CD1c-positive myeloid dendritic cell (primary cell): ENCODE results near the gene MMP24OS.
"Not testable (repeated sequence)": the region's sequence is repeated elsewhere in the genome, so short reads cannot be mapped to it uniquely, and the experiment has no call there.

Experiments
- DNase-seq: peaks from one replicate; pipeline ENCODE4 v3.0.0-alpha.2; 2016; ENCODE audit errors: extremely low spot score

The MMP24OS gene

DNA sequence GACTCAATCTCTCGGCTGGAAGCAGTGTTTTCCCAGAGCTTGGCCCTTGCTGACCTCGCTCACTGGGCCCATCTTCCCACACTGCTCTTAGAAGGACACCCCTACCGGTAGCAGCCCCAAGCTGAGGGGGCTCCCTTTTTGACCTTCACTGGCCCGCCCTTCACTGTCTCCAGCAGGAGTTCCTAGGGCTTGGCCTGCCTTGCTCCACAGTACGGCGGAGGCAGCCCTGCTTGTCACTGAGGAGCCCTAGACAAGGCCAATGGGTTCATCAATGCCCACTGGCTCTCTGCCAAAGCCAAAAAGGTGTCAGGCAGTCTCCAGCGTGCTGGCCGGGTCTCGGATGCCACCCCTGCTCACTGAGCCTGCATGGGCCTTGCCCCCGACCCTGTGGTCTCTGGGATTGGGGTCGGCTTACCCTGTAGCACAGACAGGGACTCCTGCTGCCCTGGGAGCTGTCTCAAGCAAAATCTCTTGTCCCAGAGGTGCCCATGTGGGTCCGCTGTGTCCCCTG is 2.1 kb downstream of the MMP24OS start:
- no peak for DNase-seq

- no peak for DNase-seq
Observed at GRCh38 chr20:35274172-35275092, 3.5 kb downstream of the MMP24OS start.

DNA sequence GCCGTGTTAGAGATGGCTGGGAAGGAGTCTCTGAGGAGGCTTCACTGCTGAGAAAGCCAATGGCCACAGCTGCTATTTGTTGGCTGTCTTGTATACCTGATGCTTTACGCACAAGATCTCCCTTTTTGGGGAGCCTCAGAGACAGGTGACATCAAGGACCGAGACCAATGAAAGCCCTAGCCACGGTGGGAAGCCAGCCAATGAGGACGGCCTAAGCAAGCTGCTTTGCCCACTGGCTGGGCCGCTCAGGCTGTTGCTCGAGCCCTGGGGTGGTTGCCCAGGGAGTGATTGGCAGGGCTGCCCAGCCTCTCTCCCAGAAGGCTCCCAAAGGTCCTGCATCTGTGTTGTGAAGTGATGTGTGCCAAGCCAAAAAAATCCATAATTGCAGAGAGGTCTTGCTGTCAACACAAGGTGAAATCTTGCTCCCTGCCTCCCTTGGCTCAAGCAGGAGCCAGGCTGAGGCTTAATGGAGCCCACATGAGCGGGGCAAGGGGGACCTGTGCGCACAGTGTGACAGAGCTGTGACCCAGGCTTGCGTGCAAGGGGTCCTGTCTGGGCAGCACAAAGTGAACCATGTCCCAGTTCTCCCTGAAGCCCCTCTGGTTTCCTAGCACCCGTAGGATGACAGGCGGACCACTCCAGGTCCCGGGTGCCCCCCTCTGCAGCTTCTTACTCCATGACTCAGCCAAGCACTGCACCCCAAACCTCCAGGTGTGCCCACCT is 4.3 kb downstream of the MMP24OS start:
- DNase-seq: no peak

- DNase-seq: no peak
Observed at GRCh38 chr20:35271904-35272303, 6.0 kb downstream of the MMP24OS start.

- no peak for DNase-seq
Observed at GRCh38 chr20:35271073-35271882, 6.6 kb downstream of the MMP24OS start.

- no peak for DNase-seq
Observed at GRCh38 chr20:35270021-35270902, 7.7 kb downstream of the MMP24OS start.

DNA sequence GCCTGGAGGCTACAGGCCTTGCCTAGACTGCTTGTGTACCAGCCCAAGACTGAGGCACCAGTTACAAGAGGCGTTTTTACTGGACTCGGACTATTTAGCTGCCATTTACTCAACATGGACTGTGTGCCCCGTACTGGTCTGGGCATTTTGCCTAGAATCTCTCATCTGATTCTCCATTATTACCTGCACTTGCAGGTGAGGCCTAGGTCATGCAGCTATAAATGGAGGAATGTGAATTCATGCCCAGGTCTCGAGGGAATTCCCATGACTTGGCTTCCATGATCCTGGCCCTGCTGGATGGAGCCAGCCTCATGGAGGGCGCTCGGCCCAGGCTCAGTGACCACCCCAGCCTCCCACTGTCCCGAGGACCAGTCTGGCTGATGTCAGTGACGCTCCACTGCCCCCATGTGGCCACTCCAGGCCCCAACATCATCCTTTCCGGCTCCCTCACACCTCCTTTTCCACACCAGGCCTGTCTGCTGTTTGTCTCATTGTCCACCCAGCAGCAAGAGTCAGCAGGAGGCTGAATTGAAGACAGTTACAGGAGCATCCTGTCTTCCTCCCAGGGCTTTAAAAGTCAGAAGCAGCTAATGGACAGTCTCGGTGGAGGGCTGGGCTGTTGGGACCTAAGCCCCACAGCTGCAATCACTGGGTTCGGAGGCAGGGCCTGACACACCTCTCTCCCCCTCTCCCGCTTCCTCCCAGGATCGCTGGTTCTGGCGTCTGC is 8.7 kb downstream of the MMP24OS start:
- DNase-seq: peak; percentile 41

DNA sequence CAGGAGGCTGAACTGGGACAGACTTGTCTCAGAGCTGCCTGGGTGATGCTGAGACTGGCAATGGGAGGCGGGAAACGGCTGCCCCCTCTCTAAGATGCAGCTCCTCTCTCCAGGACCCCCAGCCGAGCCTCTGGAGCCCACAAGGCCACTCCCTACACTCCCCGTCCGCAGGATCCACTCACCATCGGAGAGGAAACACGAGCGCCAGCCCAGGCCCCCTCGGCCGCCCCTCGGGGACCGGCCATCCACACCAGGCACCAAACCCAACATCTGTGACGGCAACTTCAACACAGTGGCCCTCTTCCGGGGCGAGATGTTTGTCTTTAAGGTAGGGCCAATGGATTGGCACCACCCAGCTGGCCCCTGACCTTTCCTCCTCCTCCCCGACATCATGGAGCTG is 10.8 kb downstream of the MMP24OS start:
- DNase-seq: no peak

- DNase-seq: no peak
Observed at GRCh38 chr20:35264755-35265154, 13.2 kb downstream of the MMP24OS start.

DNA sequence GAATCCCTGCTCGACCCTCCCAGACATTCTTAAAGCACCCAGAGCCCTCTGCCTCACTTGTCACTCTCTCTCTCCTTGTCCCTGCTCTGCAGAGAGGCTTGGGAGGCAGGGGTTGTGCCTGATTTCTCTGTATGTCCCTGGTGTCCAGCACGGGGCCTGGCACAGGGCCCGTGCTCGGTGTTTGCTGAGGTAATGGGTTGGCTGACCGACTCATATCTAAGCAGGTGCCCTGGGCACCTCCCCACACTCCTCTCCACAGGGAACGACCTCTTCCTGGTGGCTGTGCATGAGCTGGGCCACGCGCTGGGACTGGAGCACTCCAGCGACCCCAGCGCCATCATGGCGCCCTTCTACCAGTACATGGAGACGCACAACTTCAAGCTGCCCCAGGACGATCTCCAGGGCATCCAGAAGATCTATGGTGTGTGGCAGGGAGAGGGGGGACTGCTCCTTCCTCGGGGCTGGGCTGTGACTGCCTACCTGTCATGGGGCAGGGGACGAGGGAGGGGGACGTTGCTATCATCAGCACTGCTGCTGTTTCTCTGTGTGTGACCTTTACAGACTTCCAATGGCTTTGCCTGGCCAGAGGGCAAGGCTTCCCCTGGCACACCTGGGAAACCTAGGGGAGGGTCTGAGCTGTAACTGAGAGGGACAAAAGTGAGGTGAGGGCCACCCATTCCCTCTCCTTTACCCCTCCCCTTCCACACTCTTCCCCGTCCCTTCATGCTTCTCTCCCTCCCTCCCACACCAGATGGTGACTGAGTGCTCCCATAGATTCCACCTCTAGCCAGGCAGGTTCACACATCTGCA is 14.2 kb downstream of the MMP24OS start:
- no peak for DNase-seq

DNA sequence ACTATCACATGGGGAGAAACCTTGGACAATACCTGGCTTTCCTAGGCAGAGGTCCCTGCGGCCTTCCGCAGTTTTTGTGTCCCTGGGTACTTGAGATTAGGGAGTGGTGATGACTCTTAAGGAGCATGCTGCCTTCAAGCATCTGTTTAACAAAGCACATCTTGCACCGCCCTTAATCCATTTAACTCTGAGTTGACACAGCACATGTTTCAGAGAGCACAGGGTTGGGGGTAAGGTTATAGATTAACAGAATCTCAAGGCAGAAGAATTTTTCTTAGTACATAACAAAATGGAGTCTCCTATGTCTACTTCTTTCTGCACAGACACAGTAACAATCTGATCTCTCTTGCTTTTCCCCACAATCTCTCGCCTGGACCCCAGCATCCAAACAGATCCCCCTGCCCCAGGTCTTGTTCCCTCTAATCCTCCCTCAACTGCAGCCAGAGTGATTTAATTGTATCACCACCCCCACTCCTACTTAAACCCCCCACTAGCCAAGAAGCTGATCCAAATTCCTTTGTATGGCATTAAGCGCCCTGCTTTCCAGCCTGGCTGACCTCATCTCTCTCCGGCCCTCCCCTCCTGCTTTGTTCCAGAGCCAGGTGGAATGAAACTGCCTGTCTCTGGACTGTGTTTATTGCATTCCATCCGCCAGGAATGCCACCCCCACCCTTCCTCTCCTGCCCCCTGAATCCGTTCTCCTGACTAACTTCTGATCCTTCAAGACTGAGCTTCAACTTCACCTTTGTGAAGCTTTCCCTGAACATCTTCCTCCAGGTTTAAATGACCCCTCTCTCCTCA is 15.0 kb downstream of the MMP24OS start:
- DNase-seq: not testable (repeated sequence)

- not testable (repeated sequence) for DNase-seq
Observed at GRCh38 chr20:35262321-35262720, 15.6 kb downstream of the MMP24OS start.

GRCh38 chr20:35260426-35260825 is 17.5 kb downstream of the MMP24OS start:
- no peak for DNase-seq

GRCh38 chr20:35257175-35257909 is 20.6 kb downstream of the MMP24OS start:
- DNase-seq: no peak

DNA sequence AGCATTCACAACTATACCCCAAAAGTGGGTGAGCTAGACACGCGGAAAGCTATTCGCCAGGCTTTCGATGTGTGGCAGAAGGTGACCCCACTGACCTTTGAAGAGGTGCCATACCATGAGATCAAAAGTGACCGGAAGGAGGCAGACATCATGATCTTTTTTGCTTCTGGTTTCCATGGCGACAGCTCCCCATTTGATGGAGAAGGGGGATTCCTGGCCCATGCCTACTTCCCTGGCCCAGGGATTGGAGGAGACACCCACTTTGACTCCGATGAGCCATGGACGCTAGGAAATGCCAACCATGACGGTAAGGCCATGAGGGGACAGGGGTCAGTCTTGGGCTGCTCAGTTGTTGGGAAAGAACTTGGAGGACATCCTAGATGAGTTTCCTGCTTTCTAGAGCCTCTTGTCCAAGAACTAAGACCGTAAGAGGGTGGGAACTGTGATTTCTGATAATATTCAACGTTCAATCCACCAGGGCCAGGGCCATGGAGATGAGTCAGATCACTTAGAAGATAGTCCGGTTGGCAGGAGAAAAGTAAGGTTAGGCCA is 23.4 kb downstream of the MMP24OS start:
- DNase-seq: no peak

DNA sequence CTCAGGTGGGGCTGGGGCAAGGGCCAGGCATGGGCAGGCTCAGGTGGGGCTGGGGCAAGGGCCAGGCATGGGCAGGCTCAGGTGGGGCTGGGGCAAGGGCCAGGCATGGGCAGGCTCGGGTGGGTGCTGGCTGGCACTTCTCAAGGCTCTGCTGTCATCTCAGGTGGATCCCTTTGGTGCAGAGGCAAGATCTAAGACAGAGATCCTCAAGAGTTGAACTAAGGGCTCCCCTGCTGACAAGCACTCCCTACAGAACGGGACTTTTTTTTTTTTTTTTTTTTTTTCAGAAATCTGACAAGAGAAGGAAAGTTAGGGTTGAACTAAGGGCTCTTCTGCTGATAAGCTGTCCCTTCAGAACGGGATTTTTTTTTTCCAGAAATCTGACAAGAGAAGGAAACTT is 24.9 kb downstream of the MMP24OS start:
- DNase-seq: no peak

GRCh38 chr20:35252598-35252997 is 25.3 kb downstream of the MMP24OS start:
- not testable (repeated sequence) for DNase-seq
